Measurements from ENCODE around the gene ERN1.

The ERN1 gene

GRCh38 chr17:64148017-64148631, 18.2 kb upstream of the ERN1 start:
- TF ChIP-seq CTCF (IDR thresholded peaks at IDR 0.05; ENCODE audit: low read depth, low read length, missing control alignments), result no peak
- H3K4me3 ChIP-seq (ENCODE audit: low read depth, low read length), result no peak overlapping the region; the same call in 1 of the 2 replicates
- DNase-seq (ENCODE audit: low read depth), result no peak

GRCh38 chr17:64147110-64148016, 17.4 kb upstream of the ERN1 start:
- no peak for TF ChIP-seq CTCF (IDR thresholded peaks at IDR 0.05; ENCODE audit: low read depth, low read length, missing control alignments)
- no peak for DNase-seq (ENCODE audit: low read depth)
- peak overlapping the region; percentile 82 for H3K4me3 ChIP-seq (ENCODE audit: low read depth, low read length)

- no peak for DNase-seq (ENCODE audit: low read depth)
Measured at GRCh38 chr17:64146418-64147109, 16.6 kb upstream of the ERN1 start.

GRCh38 chr17:64145751-64146417, 15.9 kb upstream of the ERN1 start:
- no peak for TF ChIP-seq CTCF (IDR thresholded peaks at IDR 0.05; ENCODE audit: low read depth, low read length, missing control alignments)

More at GRCh38 chr17:64146418-64147109, 16.6 kb upstream of the ERN1 start:
- peak overlapping the region; percentile 82 for H3K4me3 ChIP-seq (ENCODE audit: low read depth, low read length)
- no peak for TF ChIP-seq CTCF (IDR thresholded peaks at IDR 0.05; ENCODE audit: low read depth, low read length, missing control alignments)

GRCh38 chr17:64145375-64145750, 15.4 kb upstream of the ERN1 start:
- peak overlapping the region; percentile 82 for H3K4me3 ChIP-seq (ENCODE audit: low read depth, low read length)
- TF ChIP-seq CTCF (IDR thresholded peaks at IDR 0.05; ENCODE audit: low read depth, low read length, missing control alignments), result no peak
- no peak for DNase-seq (ENCODE audit: low read depth)

More at GRCh38 chr17:64145751-64146417, 15.9 kb upstream of the ERN1 start:
- peak; percentile 100 for DNase-seq (ENCODE audit: low read depth)
- peak overlapping the region; percentile 82 for H3K4me3 ChIP-seq (ENCODE audit: low read depth, low read length)

- DNase-seq (ENCODE audit: low read depth), result no peak
- no peak for TF ChIP-seq CTCF (IDR thresholded peaks at IDR 0.05; ENCODE audit: low read depth, low read length, missing control alignments)
- no peak overlapping the region for H3K4me3 ChIP-seq (ENCODE audit: low read depth, low read length)
Measured at GRCh38 chr17:64139542-64139941, 9.6 kb upstream of the ERN1 start.

All from GM12864 (cell line).